HFFc6 (cell line): ENCODE measurements around the gene FAIM. TPM values are rescaled to one million over a fixed set of nuclear protein-coding genes. Genes with fewer than 3 reads are reported as not detected.
"Not testable (repeated sequence)": the region's sequence is repeated elsewhere in the genome, so short reads cannot be mapped to it uniquely, and the experiment has no call there.

Experiments used
- DNase-seq: peaks from one replicate; pipeline ENCODE4 v3.0.0-alpha.2; 2018
- H3K27ac Mint-ChIP-seq: 2 replicates; pipeline ENCODE4 v1.8.0; 2020; ENCODE audit warnings: mild to moderate bottlenecking, mixed read lengths
- H3K27me3 Mint-ChIP-seq: 2 replicates; pipeline ENCODE4 v1.8.0; 2021; ENCODE audit warnings: mild to moderate bottlenecking, moderate library complexity, mixed read lengths; ENCODE audit not compliant: insufficient read depth
- H3K36me3 Mint-ChIP-seq: 2 replicates; pipeline ENCODE4 v1.8.0; 2021; ENCODE audit warnings: low read depth, mixed read lengths
- H3K4me1 Mint-ChIP-seq: 2 replicates; pipeline ENCODE4 v1.8.0; 2020; ENCODE audit warnings: low read depth, mixed read lengths
- H3K4me3 Mint-ChIP-seq: 2 replicates; pipeline ENCODE4 v1.8.0; 2020; ENCODE audit warnings: mild to moderate bottlenecking, moderate library complexity, mixed read lengths
- H3K9me3 Mint-ChIP-seq: 2 replicates; pipeline ENCODE4 v1.8.0; 2020; ENCODE audit warnings: mild to moderate bottlenecking, mixed read lengths
- CTCF ChIP-seq: fragments of 200-600 bp; sonication (generic); IDR thresholded peaks from 2 replicates; pipeline ENCODE4 v1.5.0; 2021; ENCODE audit warnings: antibody characterized with exemption, mild to moderate bottlenecking
- total RNA-seq, 6 experiments: library from RNA; stranded (reverse); fragmentation: NEBNext Ultra II Directional; extraction: Animal tissue kit (Norgen Biotek cat#: 25700); gene quantifications; 2 replicates in 1 of 6; 3 replicates in 5 of 6; pipeline ENCODE4 v1.2.3, GENCODE V29; 2021

Gene FAIM
- total RNA-seq, 6 experiments from 2014 or later: 6.7 to 12.4 (median 9.5) TPM

GRCh38 chr3:138598534-138598933, 10.0 kb upstream of the FAIM start:
- no peak for DNase-seq
- Mint-ChIP-seq H3K9me3 (peaks cover 11% of the 10 kb centered on the region), H3K27me3 (no peaks in the 10 kb centered on the region; the same call in none of the 2 replicates), H3K4me1 (peaks cover 14% of the 10 kb centered on the region), H3K36me3 (peaks cover 12% of the 10 kb centered on the region), H3K27ac (no peak overlapping the region), H3K4me3 (no peak overlapping the region)
- TF ChIP-seq CTCF: no peak

- peaks cover 11% of the 10 kb centered on the region for H3K9me3 Mint-ChIP-seq
- no peaks in the 10 kb centered on the region; the same call in none of the 2 replicates for H3K27me3 Mint-ChIP-seq
- H3K36me3 Mint-ChIP-seq: peaks cover 19% of the 10 kb centered on the region
- peaks cover 9% of the 10 kb centered on the region for H3K4me1 Mint-ChIP-seq
- TF ChIP-seq CTCF: no peak
- DNase-seq: peak; percentile 15
- peak overlapping the region; percentile 51 for H3K27ac Mint-ChIP-seq
- H3K4me3 Mint-ChIP-seq: no peak overlapping the region; the same call in 1 of the 2 replicates
These were observed 8.3 kb upstream of the FAIM start for GRCh38 chr3:138600100-138600745.

GRCh38 chr3:138601661-138602060, 6.9 kb upstream of the FAIM start:
- peaks cover 19% of the 10 kb centered on the region for H3K36me3 Mint-ChIP-seq

GRCh38 chr3:138604106-138604595, 4.4 kb upstream of the FAIM start:
- peaks cover 16% of the 10 kb centered on the region for H3K4me1 Mint-ChIP-seq
- not testable (repeated sequence) for H3K4me3 Mint-ChIP-seq, DNase-seq, H3K27ac Mint-ChIP-seq, H3K27me3 Mint-ChIP-seq
- peaks cover 11% of the 10 kb centered on the region for H3K9me3 Mint-ChIP-seq
- H3K36me3 Mint-ChIP-seq: peaks cover 19% of the 10 kb centered on the region

More at GRCh38 chr3:138601661-138602060, 6.9 kb upstream of the FAIM start:
- not testable (repeated sequence) for H3K27me3 Mint-ChIP-seq, DNase-seq, H3K27ac Mint-ChIP-seq, H3K4me3 Mint-ChIP-seq, H3K4me1 Mint-ChIP-seq
- H3K9me3 Mint-ChIP-seq: peaks cover 11% of the 10 kb centered on the region

GRCh38 chr3:138609898-138610266, 1.3 kb downstream of the FAIM start:
- 0 out of 2 replicates have a peak overlapping the region, but pooled peaks have one; percentile 97 for H3K27ac Mint-ChIP-seq
- no peak for TF ChIP-seq CTCF
- H3K4me3 Mint-ChIP-seq: peak overlapping the region; percentile 91
- peaks cover 4% of the 10 kb centered on the region; the same call in 1 of the 2 replicates for H3K27me3 Mint-ChIP-seq
- no peaks in the 10 kb centered on the region for H3K9me3 Mint-ChIP-seq
- no peaks in the 10 kb centered on the region for H3K36me3 Mint-ChIP-seq
- DNase-seq: no peak
- H3K4me1 Mint-ChIP-seq: peaks cover 21% of the 10 kb centered on the region

- Mint-ChIP-seq H3K27ac (no peak overlapping the region), H3K4me1 (peaks cover 6% of the 10 kb centered on the region; the same call in 1 of the 2 replicates), H3K36me3 (no peaks in the 10 kb centered on the region), H3K9me3 (no peaks in the 10 kb centered on the region), H3K4me3 (no peak overlapping the region), H3K27me3 (no peaks in the 10 kb centered on the region)
- TF ChIP-seq CTCF: no peak
- DNase-seq: no peak
These were observed 6.9 kb downstream of the FAIM start for GRCh38 chr3:138615462-138615861.
